Measurements from ENCODE around the gene NUB1.
A peak's percentile ranks its signal among the peaks of the same experiment; 100 is the strongest.

The NUB1 gene

GRCh38 chr7:151398446-151399304, 57.1 kb downstream of the NUB1 start:
- FAIRE-seq, result no peak
- DNase-seq (ENCODE audit: insufficient read length, low spot score), result no peak
- TF ChIP-seq POLR2A (IDR thresholded peaks at IDR 0.05; ENCODE audit: low read depth, low read length), result no peak

DNA sequence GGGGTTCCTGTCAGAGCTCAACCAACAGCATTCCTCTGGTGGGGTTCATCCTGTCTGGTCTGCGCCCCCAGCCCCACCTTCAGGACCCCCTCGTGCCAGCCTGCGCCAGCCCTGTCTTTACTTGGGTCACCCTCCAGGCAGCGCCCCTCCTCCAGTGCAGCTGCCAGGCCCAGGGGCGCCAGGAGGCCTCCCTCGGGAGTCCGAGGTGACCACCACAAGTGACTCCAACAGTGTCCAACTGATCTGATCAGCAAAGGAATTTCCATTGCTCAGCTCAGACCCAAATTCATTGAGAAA, 57.6 kb downstream of the NUB1 start:
- FAIRE-seq (no peak), DNase-seq (ENCODE audit: insufficient read length, low spot score) (no peak)
- TF ChIP-seq POLR2A (IDR thresholded peaks at IDR 0.05; ENCODE audit: low read depth, low read length), result no peak

GRCh38 chr7:151399906-151400305, 58.3 kb downstream of the NUB1 start:
- FAIRE-seq (no peak), DNase-seq (ENCODE audit: insufficient read length, low spot score) (no peak)
- TF ChIP-seq POLR2A (IDR thresholded peaks at IDR 0.05; ENCODE audit: low read depth, low read length), result no peak

DNA sequence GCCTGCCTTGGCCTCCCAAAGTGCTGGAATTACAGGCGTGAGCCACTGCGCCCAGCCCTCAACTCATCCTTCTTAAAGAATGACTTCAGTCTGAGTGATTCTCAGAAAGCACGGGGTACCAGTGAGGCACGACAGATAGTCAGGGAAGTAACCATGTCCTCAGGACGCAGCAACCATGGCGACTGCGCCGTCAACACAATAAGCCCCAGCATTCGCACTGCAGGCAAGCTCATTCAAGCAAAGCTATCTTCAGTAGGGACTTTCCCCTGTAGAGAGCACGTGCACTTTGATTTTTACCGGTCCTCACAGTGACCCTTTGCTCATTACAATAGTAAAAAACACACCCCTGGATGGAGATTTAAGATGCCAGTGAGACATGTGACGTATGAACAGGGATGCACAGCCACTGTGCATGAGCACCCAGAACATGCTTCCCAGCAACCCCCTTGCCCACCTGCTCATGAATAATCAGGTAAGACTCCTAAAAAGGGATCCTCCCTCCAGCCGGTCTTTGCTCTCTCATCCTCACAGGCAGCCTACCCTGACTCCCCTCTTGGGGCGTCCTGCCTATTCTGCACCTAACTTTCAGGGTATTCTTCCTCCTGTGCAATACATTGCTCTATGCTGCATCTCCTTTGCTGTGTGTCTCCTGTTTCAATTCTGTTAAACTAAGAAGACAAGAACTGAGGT, 59.2 kb downstream of the NUB1 start:
- FAIRE-seq, result no peak
- DNase-seq (ENCODE audit: insufficient read length, low spot score), result no peak

GRCh38 chr7:151402029-151402835, 60.6 kb downstream of the NUB1 start:
- DNase-seq (ENCODE audit: insufficient read length, low spot score) (peak; percentile 72), FAIRE-seq (no peak)
- no peak for TF ChIP-seq POLR2A (IDR thresholded peaks at IDR 0.05; ENCODE audit: low read depth, low read length)

More for the DNA sequence above, 59.2 kb downstream of the NUB1 start:
- TF ChIP-seq POLR2A (IDR thresholded peaks at IDR 0.05; ENCODE audit: low read depth, low read length), result no peak

GRCh38 chr7:151403764-151404163, 62.2 kb downstream of the NUB1 start:
- DNase-seq (ENCODE audit: insufficient read length, low spot score) (no peak), FAIRE-seq (no peak)
- no peak for TF ChIP-seq POLR2A (IDR thresholded peaks at IDR 0.05; ENCODE audit: low read depth, low read length)

GRCh38 chr7:151404216-151405011, 62.8 kb downstream of the NUB1 start:
- FAIRE-seq (no peak), DNase-seq (ENCODE audit: insufficient read length, low spot score) (peak; percentile 90)
- no peak for TF ChIP-seq POLR2A (IDR thresholded peaks at IDR 0.05; ENCODE audit: low read depth, low read length)

DNA sequence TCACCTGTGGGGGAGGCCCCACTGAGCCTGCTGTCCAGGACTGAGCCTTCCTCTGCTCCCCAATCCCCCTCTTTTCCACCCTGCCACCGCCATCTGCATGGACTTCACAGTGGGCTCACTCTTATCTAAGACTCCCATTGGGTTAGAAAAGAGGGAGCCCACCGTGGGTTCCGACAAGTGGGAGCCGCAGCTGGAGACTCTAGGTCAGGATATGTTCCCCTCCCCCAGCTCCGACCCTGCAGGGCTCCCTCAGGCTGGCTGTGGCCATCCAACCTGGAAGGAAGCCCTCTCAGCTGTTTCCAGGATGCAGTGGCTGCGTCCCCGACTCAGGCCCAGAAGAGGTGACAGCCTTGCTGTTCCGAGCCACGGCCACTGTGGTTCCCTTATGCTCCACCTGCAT, 63.4 kb downstream of the NUB1 start:
- no peak for TF ChIP-seq POLR2A (IDR thresholded peaks at IDR 0.05; ENCODE audit: low read depth, low read length)
- DNase-seq (ENCODE audit: insufficient read length, low spot score) (no peak), FAIRE-seq (no peak)

- DNase-seq (ENCODE audit: insufficient read length, low spot score) (no peak), FAIRE-seq (no peak)
- TF ChIP-seq POLR2A (IDR thresholded peaks at IDR 0.05; ENCODE audit: low read depth, low read length), result no peak
These were observed 64.0 kb downstream of the NUB1 start for GRCh38 chr7:151405588-151405987.

DNA sequence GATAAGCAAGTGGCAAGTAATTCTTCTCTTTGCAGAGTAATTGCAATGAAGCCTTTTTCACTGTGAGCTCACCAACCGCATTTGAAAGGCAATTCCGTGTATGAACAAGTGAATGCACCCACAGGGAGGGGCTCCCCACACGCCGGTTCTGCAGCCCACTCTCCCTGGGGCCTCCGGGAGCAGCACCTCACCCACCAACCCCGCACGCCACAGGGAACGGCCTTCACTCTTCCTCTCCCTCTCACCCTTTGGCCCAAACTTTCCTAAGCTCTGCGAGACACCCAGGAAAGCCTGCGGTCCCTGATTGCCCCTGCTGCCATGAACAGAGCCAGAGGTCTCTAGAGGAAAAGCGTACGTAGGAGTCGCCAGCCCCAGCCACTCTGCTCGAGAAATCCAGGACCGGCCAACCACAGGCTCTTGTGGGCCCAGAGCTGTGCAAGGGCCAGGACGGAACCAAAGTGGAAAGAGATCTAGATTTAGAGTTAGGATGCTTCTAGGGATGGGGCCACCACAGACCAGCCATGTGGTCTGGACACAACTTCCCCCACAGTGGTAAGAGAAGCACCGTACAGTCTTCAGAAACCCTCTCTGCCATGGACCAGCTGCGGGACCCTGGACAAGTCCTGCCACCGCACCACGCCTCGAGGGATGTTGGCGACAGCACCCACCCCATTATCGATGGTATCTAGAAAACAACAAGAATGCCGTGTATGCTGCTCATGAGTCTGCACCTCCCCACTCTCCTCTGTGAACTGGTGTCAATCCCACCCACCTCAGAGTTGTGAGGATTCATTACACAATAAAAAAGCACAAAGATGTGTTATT, 64.7 kb downstream of the NUB1 start:
- no peak for FAIRE-seq
- DNase-seq (ENCODE audit: insufficient read length, low spot score), result no peak
- TF ChIP-seq POLR2A (IDR thresholded peaks at IDR 0.05; ENCODE audit: low read depth, low read length), result no peak

DNA sequence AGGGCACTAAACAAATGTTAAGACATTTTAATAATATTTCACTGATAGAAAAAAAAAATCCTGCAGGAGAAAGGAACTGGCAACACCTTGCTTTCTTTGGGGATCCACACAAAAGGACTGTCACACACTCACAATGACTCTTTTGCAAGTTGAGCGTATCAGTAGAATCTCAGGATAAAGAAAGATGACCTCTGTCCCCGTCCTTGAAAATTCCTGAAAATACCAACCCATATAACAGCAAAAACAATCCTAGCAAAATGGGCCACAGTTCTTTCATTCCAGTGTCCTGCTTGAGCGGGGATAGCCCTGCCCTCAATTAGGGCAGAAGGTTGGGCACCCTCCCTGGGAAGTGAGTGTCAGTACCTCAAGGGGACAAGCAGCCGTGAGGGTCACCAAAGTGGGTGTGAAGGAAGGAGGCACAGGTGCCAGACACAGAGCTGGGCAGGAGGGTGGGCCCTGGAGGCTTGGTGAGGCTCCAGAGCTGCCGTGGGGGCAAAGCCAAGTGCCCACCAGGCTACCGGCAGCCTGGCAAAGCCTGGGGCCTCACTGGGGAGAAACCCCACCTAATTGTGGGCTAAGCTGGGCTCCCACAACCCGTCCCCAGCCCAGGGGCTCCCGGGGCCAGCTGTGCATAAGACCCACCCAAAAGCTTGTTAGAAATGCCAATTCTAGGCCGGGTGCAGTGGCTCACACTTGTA, 65.4 kb downstream of the NUB1 start:
- no peak for DNase-seq (ENCODE audit: insufficient read length, low spot score)
- TF ChIP-seq POLR2A (IDR thresholded peaks at IDR 0.05; ENCODE audit: low read depth, low read length), result no peak
- FAIRE-seq, result no peak

- no peak for TF ChIP-seq POLR2A (IDR thresholded peaks at IDR 0.05; ENCODE audit: low read depth, low read length)
- FAIRE-seq (no peak), DNase-seq (ENCODE audit: insufficient read length, low spot score) (no peak)
These were observed 66.9 kb downstream of the NUB1 start for GRCh38 chr7:151408498-151408838.
